HepG2 (cell line): ENCODE results near the gene SGSM1. TPM values are rescaled to one million over a fixed set of nuclear protein-coding genes. Genes with fewer than 3 reads are reported as not detected.

Source experiments
- ATAC-seq: fragments of 200-7000 bp; cut with Tn5 transposase; 3 replicates; pipeline ENCODE4 v1.9.1; 2020; ENCODE audit warnings: mild to moderate bottlenecking, moderate library complexity
- BruUV-seq: library from RNA; stranded (reverse); fragments of 400-500 nt; replicated peaks from 2 replicates; lab custom pipeline; 2021; lab: Mats Ljungman, UMichigan
- CTCF ChIA-PET: fragments of 300-600 bp; formaldehyde crosslinking; extraction: SDS; loops from one replicate; lab custom pipeline; 2021; ENCODE audit warnings: low total read pairs, inconsistent platforms, low intra/inter-chr PET ratio; lab: Yijun Ruan, JAX
- POLR2A ChIA-PET: fragments of 350-600 bp; sonication (Branson Sonifier 250); formaldehyde crosslinking; loops from one replicate; lab custom pipeline; 2020; ENCODE audit warnings: antibody characterized with exemption, inconsistent platforms; lab: Yijun Ruan, JAX
- DNase-seq: peaks from one replicate; pipeline ENCODE4 v3.0.0-alpha.2; 2015; ENCODE audit warnings: low spot score
- FAIRE-seq: peaks from 3 replicates; lab custom pipeline; 2011; peaks lifted over from hg19 to GRCh38; lab: Jason Lieb, UNC
- H2AFZ ChIP-seq: one replicate; pipeline ENCODE4 v1.6.1; 2011; ENCODE audit warnings: low read length, inconsistent platforms
- H3K27ac ChIP-seq: fragments of 300-600 bp; 3 replicates; pipeline ENCODE4 v1.8.0; 2011; ENCODE audit warnings: mixed run types, mild to moderate bottlenecking, mixed read lengths, low read length, inconsistent platforms; ENCODE audit not compliant: insufficient read depth; ENCODE audit errors: extremely low read length
- H3K27me3 ChIP-seq, 2 experiments: fragments of 200-600 bp in 1 of 2; 2 replicates in 1 of 2; 3 replicates in 1 of 2; pipeline versions ENCODE4 v1.6.0 to v1.8.0; 2011; ENCODE audit warnings: low read length in 2 of 2, mild to moderate bottlenecking in 2 of 2, moderate library complexity in 2 of 2, inconsistent platforms in 1 of 2; ENCODE audit not compliant: insufficient read depth in 2 of 2, control insufficient read depth in 1 of 2
- H3K36me3 ChIP-seq, 2 experiments: fragments of 200-600 bp in 1 of 2; replicated peaks in 1 of 2; 2 replicates in 1 of 2; 3 replicates in 1 of 2; pipeline versions ENCODE4 v1.5.1 to v1.8.0; 2011; ENCODE audit warnings: low read length in 2 of 2, inconsistent platforms in 1 of 2; ENCODE audit not compliant: insufficient read depth in 2 of 2, control insufficient read depth in 1 of 2
- H3K4me1 ChIP-seq: 2 replicates; pipeline ENCODE4 v1.5.1; 2012; ENCODE audit warnings: low read length, inconsistent platforms; ENCODE audit not compliant: insufficient read depth
- H3K4me2 ChIP-seq: 2 replicates; pipeline ENCODE4 v1.6.0; 2011; ENCODE audit warnings: low read depth, low read length, inconsistent platforms
- H3K4me3 ChIP-seq, 3 experiments: fragments of 200-600 bp in 1 of 3; sonication (generic), shearing (Covaris generic) in 1 of 3; replicated peaks in 1 of 3; 2 replicates each; pipeline ENCODE4 v1.5.1; 2011 to 2016; ENCODE audit warnings: low read length in 3 of 3, inconsistent platforms in 2 of 3, low read depth in 2 of 3, mild to moderate bottlenecking in 2 of 3, control low read depth in 1 of 3, mixed read lengths in 1 of 3; ENCODE audit not compliant: insufficient read depth in 1 of 3
- H3K79me2 ChIP-seq: one replicate; pipeline ENCODE4 v1.6.1; 2011; ENCODE audit warnings: low read length, inconsistent platforms; ENCODE audit not compliant: insufficient read depth
- H3K9ac ChIP-seq: 2 replicates; pipeline ENCODE4 v1.6.0; 2011; ENCODE audit warnings: mild to moderate bottlenecking, low read depth, low read length, inconsistent platforms; ENCODE audit not compliant: insufficient read depth
- H3K9me3 ChIP-seq: 2 replicates; pipeline ENCODE4 v1.5.1; 2012; ENCODE audit warnings: mild to moderate bottlenecking, low read length
- H4K20me1 ChIP-seq: 2 replicates; pipeline ENCODE4 v1.6.0; 2011; ENCODE audit warnings: inconsistent platforms, mild to moderate bottlenecking, low read length, moderate library complexity; ENCODE audit not compliant: insufficient read depth
- MNT ChIP-seq: fragments of 450-650 bp; IDR thresholded peaks from 2 replicates; pipeline ENCODE4 v1.6.1; 2016
- NFIB ChIP-seq: sonication (generic); formaldehyde crosslinking; IDR thresholded peaks from 2 replicates; pipeline ENCODE4 v1.9.0; 2021; ENCODE audit warnings: missing genetic modification reagents, mild to moderate bottlenecking, borderline replicate concordance
- ZBTB40 ChIP-seq, 2 experiments: fragments of 450-650 bp in 1 of 2; sonication (generic) in 1 of 2; formaldehyde crosslinking in 1 of 2; IDR thresholded peaks; 2 replicates each; pipeline versions ENCODE4 v1.6.1 to v1.8.0; 2016 to 2022; ENCODE audit warnings: antibody characterized with exemption in 1 of 2, mild to moderate bottlenecking in 1 of 2, missing genetic modification reagents in 1 of 2
- ZNF331 ChIP-seq: sonication (generic); formaldehyde crosslinking; IDR thresholded peaks from 2 replicates; pipeline ENCODE4 v1.4.0; 2020; ENCODE audit warnings: missing genetic modification reagents
- WGBS: methylation state at CpG from one replicate; pipeline ENCODE4 v1.1.6; 2017; ENCODE audit warnings: low lambda C conversion rate; 5-methylcytosine and 5-hydroxymethylcytosine counted together
- in situ Hi-C: cut with HindIII; loops from 2 replicates; pipeline ENCODE4 v1.10.0; 2017; ENCODE audit warnings: low pct_unique_long_range_greater_than_20kb; ENCODE audit not compliant: extremely low pct_ligation_motif_present
- intact Hi-C: fragments of 100-400 bp; cut with micrococcal nuclease; formaldehyde crosslinking; loops from one replicate; pipeline ENCODE4 v1.10.0; 2022; ENCODE audit not compliant: unreplicated experiment
- polyA plus RNA-seq, 8 experiments: library from polyadenylated mRNA; depleted of rRNA in 3 of 8; stranded (reverse) in 7 of 8; unstranded in 1 of 8; fragments of >200 nt; fragmentation: Illumina TruSeq in 4 of 8; extraction: Trizol in 4 of 8; gene quantifications; 2 replicates each; pipeline versions ENCODE4 v1.2.1 to v1.2.3, GENCODE V29; 2011 to 2016; ENCODE audit warnings: low read depth in 4 of 8, missing spikeins in 1 of 8, mixed read lengths in 1 of 8; ENCODE audit not compliant: insufficient read depth in 1 of 8
- total RNA-seq, 5 experiments: library from RNA; depleted of rRNA; stranded (reverse); fragments of >200 nt; fragmentation: Illumina TruSeq; extraction: Trizol; gene quantifications; 2 replicates each; pipeline ENCODE4 v1.2.3, GENCODE V29; 2016; ENCODE audit warnings: low read depth in 1 of 5

Gene SGSM1
- total and polyA plus RNA-seq, 2 of the 13 experiments (the other 11 are each of a cell fraction or from before 2014, with no cell fraction given) = 0.07 TPM; not detected in 1

- no peak for ATAC-seq
- intact Hi-C loops (no loop called here), in situ Hi-C loops (loop anchor here (25.0 kb wide), 1 partner anchor 260 kb away; the partner anchor contains the start of gene CRYBB3)
- POLR2A ChIA-PET = no interaction called here
- WGBS = 45% methylated on average over 1 of the region's 1 CpG
- Histone ChIP-seq H3K27me3 (peaks cover 4 to 17% of the 10 kb centered on the region in 2 experiments; a peak in 2 of 5 replicates), H4K20me1 (no peaks in the 10 kb centered on the region), H2AFZ (no peak overlapping the region), H3K9me3 (no peaks in the 10 kb centered on the region), H3K4me2 (no peak overlapping the region), H3K4me1 (no peaks in the 10 kb centered on the region), H3K9ac (no peak overlapping the region), H3K27ac (no peak overlapping the region), H3K79me2 (no peaks in the 10 kb centered on the region), H3K36me3 (no peaks in the 10 kb centered on the region), H3K4me3 (no peak overlapping the region)
- CTCF ChIA-PET = no interaction called here
- no TSS peak for BruUV-seq
- peak; percentile 97 for TF ChIP-seq ZNF331 (CRISPR knock-in tag)
- TF ChIP-seq NFIB (CRISPR knock-in tag) = no peak
- DNase-seq = no peak
- FAIRE-seq = no peak
Measured at GRCh38 chr22:24926849-24927579, 121.0 kb downstream of the SGSM1 start.

- no peak for ATAC-seq
- no peak for DNase-seq
- H3K4me1 ChIP-seq = no peaks in the 10 kb centered on the region
- no peak overlapping the region for H3K27ac ChIP-seq
- no TSS peak for BruUV-seq
- no peak for TF ChIP-seq ZBTB40 (IDR thresholded peaks at IDR 0.05)
- TF ChIP-seq ZBTB40 (CRISPR knock-in tag; IDR thresholded peaks at IDR 0.05) = no peak
- TF ChIP-seq MNT = 0 out of 2 replicates have a peak, but pooled peaks have one; percentile 16
- ChIA-PET POLR2A (no interaction called here), CTCF (no interaction called here)
- WGBS = 10% methylated on average over 6 of the region's 7 CpGs
- H3K36me3 ChIP-seq = no peaks in the 10 kb centered on the region
- H3K79me2 ChIP-seq = no peaks in the 10 kb centered on the region
- H3K27me3 ChIP-seq = peaks cover 4 to 17% of the 10 kb centered on the region in 2 experiments; a peak in 2 of 5 replicates
- in situ Hi-C loops = loop anchor here (25.0 kb wide), 1 partner anchor 259 kb away; the partner anchor contains the start of gene CRYBB3
- H3K9me3 ChIP-seq = no peaks in the 10 kb centered on the region
- FAIRE-seq = no peak
- no peak overlapping the region for H3K4me3 ChIP-seq
- H3K4me2 ChIP-seq = no peak overlapping the region
- intact Hi-C loops = no loop called here
- H3K9ac ChIP-seq = no peak overlapping the region
- H2AFZ ChIP-seq = no peak overlapping the region
- no peaks in the 10 kb centered on the region for H4K20me1 ChIP-seq
Measured at GRCh38 chr22:24928322-24928721, 122.3 kb downstream of the SGSM1 start.
